NCI-H1930 (cell line): ENCODE data around the gene RPS6KB1.
A peak's percentile ranks its signal among the peaks of the same experiment; 100 is the strongest.
"Not testable (repeated sequence)": the region's sequence is repeated elsewhere in the genome, so short reads cannot be mapped to it uniquely, and the experiment has no call there.

Experiments used
- DNase-seq, 2 experiments: peaks; one replicate each; lab custom pipeline; 2025; lab: John Stamatoyannopoulos, UW

RPS6KB1 gene

GRCh38 chr17:59870482-59870881 is 22.4 kb upstream of the RPS6KB1 start:
- no peak for DNase-seq

GRCh38 chr17:59872351-59872750 is 20.6 kb upstream of the RPS6KB1 start:
- DNase-seq: no peak

- DNase-seq: not testable (repeated sequence)
These were observed 19.5 kb upstream of the RPS6KB1 start for GRCh38 chr17:59873414-59873813.

DNA sequence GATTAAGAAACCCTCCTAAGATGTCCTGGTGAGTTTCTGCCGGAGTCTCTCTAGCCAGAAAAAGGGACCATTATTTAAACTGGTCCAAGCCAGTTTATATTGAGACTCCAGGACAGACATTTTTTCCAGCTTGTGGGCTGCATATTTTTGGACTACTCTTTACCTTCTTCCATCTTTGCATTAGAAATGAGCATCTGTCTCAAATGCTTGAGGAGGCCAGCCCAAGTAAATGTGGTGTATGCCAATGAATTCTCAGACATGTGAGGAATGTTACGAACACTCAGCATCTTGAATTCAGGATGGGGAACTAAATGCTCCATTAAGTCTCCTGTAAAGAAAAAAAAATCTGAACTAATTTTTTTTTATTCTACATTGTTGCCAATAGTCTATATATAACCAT is 18.5 kb upstream of the RPS6KB1 start:
- no peak for DNase-seq

- DNase-seq: no peak
These were observed 16.8 kb upstream of the RPS6KB1 start for GRCh38 chr17:59876107-59876506.

DNA sequence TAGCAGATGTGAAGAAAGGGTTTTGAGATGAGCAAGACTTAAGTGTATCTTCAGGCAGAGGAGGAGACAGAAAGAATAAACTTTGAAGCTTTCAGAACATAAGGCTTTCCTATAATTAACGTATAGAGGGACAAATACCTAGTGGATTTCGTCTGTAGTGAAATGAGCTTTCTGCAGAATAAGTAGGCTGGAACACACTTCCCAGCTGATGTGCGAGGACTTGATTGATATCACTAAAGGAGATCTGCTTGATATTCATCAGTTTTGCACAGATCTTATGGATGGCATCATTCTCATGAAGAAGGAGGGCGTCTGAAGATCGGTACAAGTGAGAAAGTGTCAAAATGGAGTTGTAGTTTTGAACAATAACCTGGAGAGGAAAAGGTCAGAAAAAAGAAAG is 15.0 kb upstream of the RPS6KB1 start:
- no peak for DNase-seq

DNA sequence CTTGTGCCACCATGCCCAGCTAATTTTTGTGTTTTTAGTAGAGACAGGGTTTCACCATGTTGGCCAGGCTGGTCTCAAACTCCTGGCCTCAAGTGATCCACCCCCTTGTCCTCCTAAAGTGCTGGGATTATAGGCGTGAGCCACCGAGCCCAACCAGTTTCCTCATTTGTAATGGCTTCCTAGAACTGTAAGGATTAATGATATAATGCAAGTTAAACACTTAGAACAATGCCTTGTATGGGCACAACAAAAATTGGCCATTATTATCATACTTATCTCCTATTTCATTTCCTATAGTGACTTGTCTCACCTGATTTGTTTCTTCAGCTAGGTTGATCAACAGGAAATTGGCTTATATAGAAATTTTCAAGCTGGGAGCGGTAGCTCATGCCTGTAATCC is 14.3 kb upstream of the RPS6KB1 start:
- DNase-seq: no peak

DNA sequence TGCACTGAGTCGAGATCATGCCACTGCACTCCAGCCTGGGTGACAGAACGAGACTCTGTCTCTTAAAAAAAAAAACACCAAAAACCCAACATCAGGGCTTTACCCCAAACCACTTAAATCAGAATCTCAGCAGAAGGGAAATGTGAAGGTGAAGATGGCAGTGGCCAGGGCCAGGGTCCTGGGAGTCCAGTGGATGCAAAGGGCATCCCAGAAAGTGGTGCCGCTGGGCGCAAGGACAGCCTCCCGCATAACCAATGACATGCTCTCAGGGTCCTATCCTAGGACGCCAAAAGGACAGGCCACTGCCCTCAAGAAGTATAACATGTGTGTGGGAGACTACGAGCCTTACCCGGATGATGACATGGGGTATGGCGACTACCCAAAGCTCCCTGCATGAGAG is 8.1 kb upstream of the RPS6KB1 start:
- DNase-seq: no peak

GRCh38 chr17:59888145-59888750 is 4.7 kb upstream of the RPS6KB1 start:
- no peak for DNase-seq

DNA sequence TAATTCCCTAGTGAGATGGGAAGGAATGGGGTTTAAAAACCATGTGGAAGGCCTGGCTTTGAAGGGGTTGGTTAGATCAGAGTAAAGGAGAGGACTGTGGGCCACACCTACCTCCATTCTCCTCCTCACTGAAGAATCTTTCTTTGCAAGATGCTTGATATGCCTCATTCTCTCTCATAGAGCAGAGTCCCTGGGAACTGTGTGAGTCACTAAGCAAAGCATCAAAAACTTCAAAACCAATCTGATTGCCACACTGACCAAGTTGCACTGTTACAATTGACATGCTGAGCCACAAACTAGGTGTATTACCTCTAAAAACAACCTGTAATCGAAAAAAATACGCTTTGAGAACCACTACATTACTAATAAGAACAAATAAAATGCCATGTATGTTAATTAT is 2.2 kb upstream of the RPS6KB1 start:
- DNase-seq: no peak

DNA sequence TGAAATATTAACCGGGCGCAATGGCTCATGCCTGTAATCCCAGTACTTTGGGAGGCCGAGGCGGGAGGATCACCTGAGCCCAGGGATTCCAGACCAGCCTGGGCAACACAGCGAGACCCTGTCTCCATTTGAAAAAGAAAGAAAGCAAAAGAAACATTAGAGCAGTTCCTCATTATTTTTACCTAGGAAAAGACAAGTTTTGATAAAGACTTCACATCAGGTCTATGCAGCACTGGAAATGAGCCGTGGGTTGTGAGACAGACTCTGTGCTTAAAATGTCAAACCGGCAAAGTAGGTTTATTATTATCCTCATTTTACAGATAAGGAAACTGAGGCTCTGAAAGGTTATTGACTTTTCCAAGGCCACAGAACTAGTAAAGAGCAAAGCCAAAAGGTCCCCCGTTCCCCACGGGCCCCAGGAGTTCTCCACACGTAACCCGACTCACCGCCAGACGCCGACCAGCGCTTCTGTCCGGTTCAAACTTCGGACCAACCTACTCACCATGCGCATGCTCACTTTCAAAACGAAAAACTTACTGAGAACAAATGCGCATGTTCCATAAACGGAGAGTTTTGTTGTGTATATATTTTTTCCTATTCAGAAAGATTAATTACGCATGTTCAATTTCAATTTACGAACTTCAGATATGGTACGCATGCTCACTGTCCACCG is 534 bp upstream of the RPS6KB1 start:
- no peak for DNase-seq

GRCh38 chr17:59893676-59894100 is 767 bp downstream of the RPS6KB1 start:
- DNase-seq: no peak

- DNase-seq: no peak
These were observed 4.2 kb downstream of the RPS6KB1 start for GRCh38 chr17:59897090-59897489.

DNA sequence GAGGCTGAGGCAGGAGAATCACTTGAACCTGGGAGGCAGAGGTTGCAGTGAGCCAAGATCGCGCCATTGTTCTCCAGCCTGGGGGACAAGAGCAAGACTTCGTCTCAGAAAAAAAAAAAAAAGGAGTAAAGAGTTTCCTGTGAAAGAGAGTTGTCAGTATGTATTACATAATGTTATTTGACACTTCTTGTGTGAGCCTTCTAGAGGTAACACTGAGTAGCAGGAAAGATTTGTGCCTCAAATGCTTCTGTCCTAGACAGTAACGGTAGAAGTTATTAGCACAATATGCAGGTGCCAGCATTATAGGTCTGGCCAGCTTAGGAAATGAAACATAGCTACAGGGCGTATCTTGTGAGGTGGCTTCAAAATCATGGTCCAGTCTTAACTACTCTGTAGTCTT is 6.2 kb downstream of the RPS6KB1 start:
- DNase-seq: no peak

- DNase-seq: no peak
These were observed 8.7 kb downstream of the RPS6KB1 start for GRCh38 chr17:59901604-59902003.

DNA sequence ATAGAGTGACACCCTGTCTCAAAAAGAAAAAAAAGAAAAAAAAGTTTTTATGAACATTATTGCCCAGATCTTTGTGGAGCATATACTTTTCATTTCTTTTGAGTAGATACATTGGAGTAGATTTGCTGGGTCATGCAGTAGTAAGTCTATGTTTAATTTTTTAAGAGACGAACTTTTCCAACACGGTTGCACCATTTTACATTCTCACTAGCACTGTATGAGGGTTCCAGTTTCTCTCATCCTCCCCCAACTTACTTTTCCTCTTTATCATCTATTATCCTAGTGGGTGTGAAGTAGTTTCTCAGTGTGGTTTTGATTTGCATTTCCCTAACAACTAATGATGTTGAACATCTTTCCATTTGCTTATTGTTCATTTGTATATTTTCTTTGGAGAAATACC is 10.5 kb downstream of the RPS6KB1 start:
- DNase-seq: no peak

DNA sequence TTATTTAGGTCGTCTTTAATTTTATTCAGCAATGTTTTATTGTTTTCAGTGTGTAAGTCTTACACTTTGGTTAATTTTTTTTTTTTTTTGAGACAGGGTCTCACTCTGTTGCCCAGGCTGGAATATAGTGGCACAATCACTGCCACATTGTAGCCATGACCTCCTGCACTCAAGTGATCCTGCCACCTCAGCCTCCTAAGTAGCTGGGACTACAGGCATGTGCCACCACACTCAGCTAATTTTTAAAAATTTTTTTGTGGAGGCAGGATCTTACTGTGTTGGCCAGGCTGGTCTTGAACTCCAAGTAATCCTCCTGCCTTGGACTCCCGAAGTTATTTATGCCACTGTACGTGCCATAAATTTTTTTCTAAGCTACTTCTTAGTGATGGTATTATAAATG is 14.5 kb downstream of the RPS6KB1 start:
- DNase-seq: no peak

GRCh38 chr17:59914274-59914854 is 21.4 kb downstream of the RPS6KB1 start:
- DNase-seq: peak; percentile 4 to 33

GRCh38 chr17:59916446-59916845 is 23.5 kb downstream of the RPS6KB1 start:
- DNase-seq: no peak

DNA sequence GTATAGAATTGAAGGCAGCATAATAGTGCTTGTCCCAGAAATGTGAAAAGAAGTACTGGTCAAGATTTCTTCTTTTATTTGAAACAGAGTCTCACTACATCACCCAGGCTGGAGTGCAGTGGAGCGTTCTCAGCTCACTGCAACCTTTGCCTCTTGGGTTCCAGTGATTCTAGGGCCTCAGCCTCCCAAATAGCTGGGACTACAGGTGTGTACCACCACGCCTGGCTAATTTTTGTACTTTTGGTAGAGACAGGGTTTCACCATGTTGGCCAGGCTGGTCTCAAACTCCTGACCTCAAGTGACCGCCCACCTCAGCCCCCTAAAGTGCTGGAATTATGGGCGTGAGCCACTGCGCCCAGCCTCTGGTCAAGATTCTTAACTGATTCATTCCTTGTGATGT is 27.7 kb downstream of the RPS6KB1 start:
- not testable (repeated sequence) for DNase-seq

DNA sequence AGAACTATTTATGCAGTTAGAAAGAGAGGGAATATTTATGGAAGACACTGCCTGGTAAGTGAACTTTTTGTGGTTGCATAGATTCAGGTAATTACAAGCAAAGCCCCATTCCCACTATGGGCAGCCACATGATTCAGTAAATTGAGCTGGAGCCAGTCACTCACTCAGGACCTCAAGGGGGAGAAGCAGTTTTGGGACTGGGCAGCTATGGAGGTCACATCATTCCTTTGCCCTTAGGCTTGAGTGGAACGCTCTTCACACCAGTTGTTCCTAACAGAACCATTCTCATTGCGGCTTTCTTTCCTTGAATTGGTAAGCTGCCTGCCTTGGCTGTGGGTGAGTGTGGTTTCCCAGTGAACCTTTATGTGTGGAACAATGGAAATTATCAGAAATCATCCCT is 37.2 kb downstream of the RPS6KB1 start:
- DNase-seq: not testable (repeated sequence)

DNA sequence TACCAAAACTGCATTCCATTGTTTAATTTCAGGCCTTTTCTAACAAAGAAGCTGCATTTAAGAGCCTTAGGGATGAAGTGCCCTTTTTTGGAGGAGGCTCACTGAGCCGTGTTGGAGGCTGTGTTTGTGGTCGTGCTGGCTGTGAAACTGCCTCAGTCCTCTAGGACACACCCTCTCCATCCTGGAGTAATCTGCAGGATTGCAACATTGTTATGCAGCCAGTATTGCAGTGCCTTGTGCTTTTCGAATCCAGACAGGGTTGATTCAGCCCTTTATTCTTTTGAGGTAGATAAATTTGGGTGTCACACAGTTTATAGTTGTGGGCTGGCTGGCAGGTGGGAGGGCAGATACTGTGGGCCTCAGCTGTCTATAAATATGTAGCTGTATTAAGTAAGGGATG is 37.8 kb downstream of the RPS6KB1 start:
- not testable (repeated sequence) for DNase-seq

- not testable (repeated sequence) for DNase-seq
These were observed 40.4 kb downstream of the RPS6KB1 start for GRCh38 chr17:59933317-59933716.

DNA sequence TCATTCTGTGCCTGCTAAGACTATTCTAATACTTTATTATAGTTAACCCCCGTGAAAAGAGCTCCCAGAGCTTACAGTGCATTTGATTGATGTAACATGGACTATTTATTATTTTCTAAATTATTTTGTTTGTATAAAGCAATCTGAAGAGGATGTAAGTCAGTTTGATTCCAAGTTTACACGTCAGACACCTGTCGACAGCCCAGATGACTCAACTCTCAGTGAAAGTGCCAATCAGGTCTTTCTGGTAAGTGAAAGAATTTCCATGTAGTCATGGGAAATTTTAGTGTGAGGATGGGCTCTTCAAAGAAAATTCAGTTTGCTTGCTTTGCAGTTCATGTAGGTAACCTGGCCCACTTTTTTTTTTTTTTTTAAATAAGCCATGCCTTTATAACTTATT is 47.8 kb downstream of the RPS6KB1 start:
- not testable (repeated sequence) for DNase-seq
